KMS-11 (cell line): ENCODE data around the gene PAFAH1B2.

Source experiments
- H2AFZ ChIP-seq: fragments of 200-600 bp; sonication (generic); 2 replicates; pipeline ENCODE4 v1.6.1; 2016; ENCODE audit warnings: antibody characterized with exemption, mixed run types, low read depth
- H3K27ac ChIP-seq: fragments of 200-600 bp; sonication (generic); 2 replicates; pipeline ENCODE4 v1.6.1; 2016; ENCODE audit warnings: mild to moderate bottlenecking, mixed run types
- H3K27me3 ChIP-seq: fragments of 200-600 bp; sonication (generic); 2 replicates; pipeline ENCODE4 v1.6.1; 2017; ENCODE audit warnings: mild to moderate bottlenecking, low read depth, mixed run types, moderate library complexity; ENCODE audit not compliant: insufficient read depth
- H3K36me3 ChIP-seq: fragments of 200-600 bp; sonication (generic); 2 replicates; pipeline ENCODE4 v1.6.1; 2017; ENCODE audit warnings: mild to moderate bottlenecking, mixed run types; ENCODE audit not compliant: insufficient read depth
- H3K4me1 ChIP-seq: fragments of 200-600 bp; sonication (generic); 2 replicates; pipeline ENCODE4 v1.6.1; 2016; ENCODE audit warnings: mild to moderate bottlenecking, low read depth, mixed run types; ENCODE audit not compliant: poor library complexity, severe bottlenecking
- H3K4me2 ChIP-seq: fragments of 200-600 bp; sonication (generic); 2 replicates; pipeline ENCODE4 v1.7.0; 2016; ENCODE audit warnings: mild to moderate bottlenecking, mixed run types
- H3K4me3 ChIP-seq: fragments of 200-600 bp; sonication (generic); IDR thresholded peaks from 2 replicates; pipeline ENCODE4 v1.6.1; 2017; ENCODE audit warnings: low read depth, low read length, mixed read lengths; ENCODE audit not compliant: insufficient read depth
- H3K79me2 ChIP-seq: fragments of 200-600 bp; sonication (generic); 2 replicates; pipeline ENCODE4 v1.6.1; 2016; ENCODE audit warnings: low read depth, mixed run types; ENCODE audit not compliant: insufficient read depth
- H3K9ac ChIP-seq: fragments of 200-600 bp; sonication (generic); 2 replicates; pipeline ENCODE4 v1.6.1; 2016; ENCODE audit warnings: mild to moderate bottlenecking, mixed run types
- H4K20me1 ChIP-seq: fragments of 200-600 bp; sonication (generic); 2 replicates; pipeline ENCODE4 v1.6.1; 2016; ENCODE audit warnings: mild to moderate bottlenecking, mixed run types; ENCODE audit not compliant: insufficient read depth
- TF ChIP-seq, protein P1 (sequence below): fragments of 200-600 bp; sonication (generic); conservative IDR thresholded peaks from 2 replicates; pipeline ENCODE4 v1.6.1; 2017; ENCODE audit warnings: low read depth, mild to moderate bottlenecking, antibody characterized with exemption, low read length, moderate library complexity, mixed read lengths

The PAFAH1B2 gene

DNA sequence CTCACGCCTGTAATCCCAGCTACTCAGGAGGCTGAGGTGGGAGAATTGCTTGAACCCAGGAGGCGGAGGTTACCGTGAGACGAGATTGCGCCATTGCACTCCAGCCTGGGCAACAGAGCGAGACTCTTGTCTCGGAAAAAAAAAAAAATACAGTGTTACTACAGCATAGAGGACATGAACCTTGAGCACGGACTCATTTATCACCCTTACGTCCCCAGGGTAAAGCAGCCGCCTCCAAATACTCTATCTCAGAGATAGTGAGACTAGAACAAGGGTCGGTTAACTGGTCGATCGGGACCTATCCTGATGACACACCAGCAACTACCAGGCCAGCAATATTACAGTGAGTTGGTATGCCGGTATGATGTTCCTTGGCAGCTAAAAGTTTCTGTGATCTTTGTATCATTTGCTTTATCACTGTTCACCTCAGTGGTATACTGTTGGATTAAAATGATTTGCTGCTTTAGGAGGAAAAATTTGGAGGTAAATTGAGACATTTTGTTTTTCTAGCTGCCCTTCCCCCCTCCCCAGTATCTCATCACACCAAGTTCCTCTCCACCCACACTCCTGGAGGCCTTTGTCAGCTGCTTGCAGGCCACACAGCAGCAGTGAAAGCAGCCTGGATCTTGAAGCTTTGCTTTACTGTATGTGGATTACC is 27.4 kb downstream of the PAFAH1B2 start:
- H3K79me2 ChIP-seq: no peaks in the 10 kb centered on the region
- peaks cover under 1% of the 10 kb centered on the region; the same call in 1 of the 2 replicates for H3K36me3 ChIP-seq
- H2AFZ ChIP-seq: no peak overlapping the region
- no peaks in the 10 kb centered on the region for H4K20me1 ChIP-seq
- H3K27me3 ChIP-seq: no peaks in the 10 kb centered on the region
- no peak overlapping the region for H3K4me2 ChIP-seq
- TF ChIP-seq, protein P1, sequence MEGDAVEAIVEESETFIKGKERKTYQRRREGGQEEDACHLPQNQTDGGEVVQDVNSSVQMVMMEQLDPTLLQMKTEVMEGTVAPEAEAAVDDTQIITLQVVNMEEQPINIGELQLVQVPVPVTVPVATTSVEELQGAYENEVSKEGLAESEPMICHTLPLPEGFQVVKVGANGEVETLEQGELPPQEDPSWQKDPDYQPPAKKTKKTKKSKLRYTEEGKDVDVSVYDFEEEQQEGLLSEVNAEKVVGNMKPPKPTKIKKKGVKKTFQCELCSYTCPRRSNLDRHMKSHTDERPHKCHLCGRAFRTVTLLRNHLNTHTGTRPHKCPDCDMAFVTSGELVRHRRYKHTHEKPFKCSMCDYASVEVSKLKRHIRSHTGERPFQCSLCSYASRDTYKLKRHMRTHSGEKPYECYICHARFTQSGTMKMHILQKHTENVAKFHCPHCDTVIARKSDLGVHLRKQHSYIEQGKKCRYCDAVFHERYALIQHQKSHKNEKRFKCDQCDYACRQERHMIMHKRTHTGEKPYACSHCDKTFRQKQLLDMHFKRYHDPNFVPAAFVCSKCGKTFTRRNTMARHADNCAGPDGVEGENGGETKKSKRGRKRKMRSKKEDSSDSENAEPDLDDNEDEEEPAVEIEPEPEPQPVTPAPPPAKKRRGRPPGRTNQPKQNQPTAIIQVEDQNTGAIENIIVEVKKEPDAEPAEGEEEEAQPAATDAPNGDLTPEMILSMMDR: no peak
- H3K4me1 ChIP-seq: no peaks in the 10 kb centered on the region
- H3K4me3 ChIP-seq: no peak overlapping the region
- H3K27ac ChIP-seq: no peak overlapping the region
- no peak overlapping the region for H3K9ac ChIP-seq

DNA sequence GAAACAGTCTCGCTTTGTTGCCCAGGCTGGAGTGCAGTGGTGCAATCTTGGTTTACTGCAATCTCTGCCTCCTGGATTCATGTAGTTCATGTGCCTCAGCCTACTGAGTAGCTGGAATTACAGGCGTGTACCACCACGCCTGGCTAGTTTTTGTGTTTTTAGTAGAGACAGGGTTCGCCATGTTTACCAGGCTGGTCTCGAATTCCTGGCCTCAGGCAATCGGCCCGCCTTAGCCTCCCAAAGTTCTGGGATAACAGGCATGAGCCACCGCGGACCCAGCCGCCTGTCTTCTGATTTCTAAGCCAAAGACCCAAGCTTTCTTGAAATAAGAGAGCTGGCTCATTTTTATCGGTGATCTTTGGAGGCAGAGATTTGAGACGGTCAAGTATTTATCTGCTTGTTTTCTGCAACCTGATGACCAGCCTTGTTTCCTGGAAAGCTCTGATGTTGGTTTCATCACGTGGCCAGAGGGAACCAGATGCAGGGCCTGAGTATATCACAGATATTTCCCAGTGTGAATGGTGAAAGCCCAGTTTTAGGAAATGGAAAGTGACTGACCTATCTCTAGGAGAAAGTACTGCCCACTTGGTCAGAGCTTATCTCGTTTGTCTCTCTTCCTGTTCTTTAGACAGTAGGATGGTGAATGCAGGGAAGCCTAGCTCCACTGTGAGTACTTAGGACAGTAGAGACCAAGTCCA is 28.8 kb downstream of the PAFAH1B2 start:
- H3K9ac ChIP-seq: no peak overlapping the region
- H2AFZ ChIP-seq: no peak overlapping the region
- H3K4me2 ChIP-seq: no peak overlapping the region
- H3K27me3 ChIP-seq: no peaks in the 10 kb centered on the region
- H3K4me1 ChIP-seq: peaks cover 2% of the 10 kb centered on the region
- H3K36me3 ChIP-seq: no peaks in the 10 kb centered on the region
- no peaks in the 10 kb centered on the region for H3K79me2 ChIP-seq
- no peak overlapping the region for H3K4me3 ChIP-seq
- H4K20me1 ChIP-seq: no peaks in the 10 kb centered on the region
- TF ChIP-seq, protein P1: no peak
- H3K27ac ChIP-seq: no peak overlapping the region

DNA sequence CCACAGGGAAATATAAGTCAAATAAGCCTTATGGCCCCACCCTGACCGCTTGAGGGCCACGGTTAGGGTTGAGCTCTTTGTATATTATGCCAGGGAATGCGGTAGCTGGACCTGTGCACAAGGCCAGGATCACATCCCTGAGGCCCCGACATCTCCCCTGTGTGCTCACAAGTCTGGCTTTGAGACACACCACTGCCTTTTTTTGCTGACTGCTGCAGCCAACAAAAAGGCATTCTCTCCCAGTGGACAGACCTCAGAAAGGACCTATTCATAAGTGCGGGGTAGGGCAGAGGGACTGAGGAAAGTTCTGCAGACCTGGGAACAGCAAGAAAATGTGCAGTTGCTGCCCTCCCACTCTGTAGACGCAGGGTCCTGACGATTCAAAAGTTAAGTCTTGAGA is 31.0 kb downstream of the PAFAH1B2 start:
- Histone ChIP-seq H3K4me2 (no peak overlapping the region), H3K79me2 (no peaks in the 10 kb centered on the region), H3K36me3 (no peaks in the 10 kb centered on the region), H3K27ac (no peak overlapping the region), H3K4me3 (no peak overlapping the region), H4K20me1 (no peaks in the 10 kb centered on the region), H3K27me3 (no peaks in the 10 kb centered on the region), H3K9ac (no peak overlapping the region), H3K4me1 (peaks cover 13% of the 10 kb centered on the region), H2AFZ (no peak overlapping the region)
- TF ChIP-seq, protein P1: no peak

DNA sequence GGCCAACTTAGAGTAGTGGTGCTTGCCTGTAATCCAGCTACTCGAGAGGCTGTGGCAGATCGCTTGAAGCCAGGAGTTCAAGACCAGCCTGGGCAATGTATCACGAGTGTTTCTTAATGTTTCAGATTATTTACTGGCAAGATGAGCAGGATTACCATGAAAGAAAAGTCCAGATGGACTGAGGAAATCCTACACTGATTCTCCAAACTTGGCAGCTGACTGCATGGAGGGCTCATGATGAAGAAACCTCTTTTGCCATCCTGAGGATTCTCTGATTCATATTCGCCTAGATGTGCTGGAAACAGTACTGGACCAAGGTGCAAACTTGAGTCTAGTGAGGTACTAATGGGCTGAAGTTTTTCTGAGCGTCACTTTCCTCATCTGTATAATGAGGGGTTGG is 31.7 kb downstream of the PAFAH1B2 start:
- Histone ChIP-seq H3K79me2 (no peaks in the 10 kb centered on the region), H4K20me1 (no peaks in the 10 kb centered on the region), H3K4me3 (no peak overlapping the region), H3K36me3 (no peaks in the 10 kb centered on the region), H3K9ac (no peak overlapping the region), H2AFZ (no peak overlapping the region), H3K27me3 (no peaks in the 10 kb centered on the region), H3K27ac (no peak overlapping the region), H3K4me2 (no peak overlapping the region), H3K4me1 (peaks cover 19% of the 10 kb centered on the region)
- TF ChIP-seq, protein P1: no peak
